Measurements from ENCODE around the gene SLC9C2. TPM values are rescaled to one million over a fixed set of nuclear protein-coding genes. Genes with fewer than 3 reads are reported as not detected.
"Not testable (repeated sequence)": the region's sequence is repeated elsewhere in the genome, so short reads cannot be mapped to it uniquely, and the experiment has no call there.

The SLC9C2 gene
- total RNA-seq, 2 donors from 2014 or later = not detected

- Mint-ChIP-seq H3K9me3 (no peaks in the 10 kb centered on the region), H3K4me1 (ENCODE audit: low read depth in 2 of 2) (no peaks in the 10 kb centered on the region), H3K27me3 (peaks cover 24% of the 10 kb centered on the region in 2 donors), H3K36me3 (no peaks in the 10 kb centered on the region), H3K4me3 (no peak overlapping the region), H3K27ac (no peak overlapping the region)
- DNase-seq (ENCODE audit: low spot score) (no peak), ATAC-seq (no peak)
Observed at GRCh38 chr1:173608503-173609216, 5.8 kb upstream of the SLC9C2 start.

GRCh38 chr1:173601588-173601987, 1.3 kb downstream of the SLC9C2 start:
- Mint-ChIP-seq H3K36me3 (no peaks in the 10 kb centered on the region), H3K4me3 (no peak overlapping the region), H3K27me3 (peaks cover 12 to 14% of the 10 kb centered on the region in 2 donors), H3K27ac (no peak overlapping the region), H3K4me1 (ENCODE audit: low read depth in 2 of 2) (peaks cover 8% of the 10 kb centered on the region in 2 donors), H3K9me3 (no peaks in the 10 kb centered on the region)
- DNase-seq (ENCODE audit: low spot score) = no peak
- ATAC-seq = no peak

GRCh38 chr1:173596097-173596825, 6.6 kb downstream of the SLC9C2 start:
- H3K9me3 Mint-ChIP-seq = no peaks in the 10 kb centered on the region
- H3K27ac Mint-ChIP-seq = no peak overlapping the region
- peaks cover 4% of the 10 kb centered on the region for H3K36me3 Mint-ChIP-seq
- H3K4me3 Mint-ChIP-seq = no peak overlapping the region
- H3K4me1 Mint-ChIP-seq (ENCODE audit: low read depth in 2 of 2) = peaks cover 3 to 4% of the 10 kb centered on the region in 2 donors
- H3K27me3 Mint-ChIP-seq = peaks cover 18 to 21% of the 10 kb centered on the region in 2 donors
- ATAC-seq = no peak
- DNase-seq (ENCODE audit: low spot score) = no peak

- DNase-seq (ENCODE audit: low spot score); H3K4me1 Mint-ChIP-seq (ENCODE audit: low read depth in 2 of 2); H3K4me3 Mint-ChIP-seq; H3K36me3 Mint-ChIP-seq; H3K27ac Mint-ChIP-seq; ATAC-seq; H3K9me3 Mint-ChIP-seq: not testable (repeated sequence)
- peaks cover 19 to 21% of the 10 kb centered on the region in 2 donors for H3K27me3 Mint-ChIP-seq
Observed at GRCh38 chr1:173591138-173591537, 11.7 kb downstream of the SLC9C2 start.

- Mint-ChIP-seq H3K27ac (no peak overlapping the region), H3K36me3 (peaks cover 4% of the 10 kb centered on the region), H3K9me3 (no peaks in the 10 kb centered on the region), H3K4me3 (no peak overlapping the region), H3K27me3 (peaks cover 19 to 21% of the 10 kb centered on the region in 2 donors), H3K4me1 (ENCODE audit: low read depth in 2 of 2) (no peaks in the 10 kb centered on the region)
- no peak for ATAC-seq
- no peak for DNase-seq (ENCODE audit: low spot score)
Observed at GRCh38 chr1:173590557-173590956, 12.3 kb downstream of the SLC9C2 start.

GRCh38 chr1:173581383-173582079, 21.3 kb downstream of the SLC9C2 start:
- Mint-ChIP-seq H3K36me3 (no peaks in the 10 kb centered on the region), H3K9me3 (no peaks in the 10 kb centered on the region), H3K27ac (peak overlapping the region in 1 of 2 donors; percentile 55), H3K4me3 (peak overlapping the region; percentile 53), H3K27me3 (peaks cover 12% of the 10 kb centered on the region in 2 donors), H3K4me1 (ENCODE audit: low read depth in 2 of 2) (peaks cover 0 to 6% of the 10 kb centered on the region in 2 donors)
- ATAC-seq (peak in 1 of 2 donors; percentile 87), DNase-seq (ENCODE audit: low spot score) (no peak)

GRCh38 chr1:173580658-173581057, 22.2 kb downstream of the SLC9C2 start:
- peak overlapping the region; percentile 19 for H3K4me3 Mint-ChIP-seq
- no peak overlapping the region for H3K27ac Mint-ChIP-seq
- no peaks in the 10 kb centered on the region for H3K9me3 Mint-ChIP-seq
- peaks cover 0 to 6% of the 10 kb centered on the region in 2 donors for H3K4me1 Mint-ChIP-seq (ENCODE audit: low read depth in 2 of 2)
- no peaks in the 10 kb centered on the region for H3K36me3 Mint-ChIP-seq
- no peak for DNase-seq (ENCODE audit: low spot score)
- peaks cover 12 to 13% of the 10 kb centered on the region in 2 donors for H3K27me3 Mint-ChIP-seq
- ATAC-seq = no peak

- peaks cover 12 to 13% of the 10 kb centered on the region in 2 donors for H3K27me3 Mint-ChIP-seq
- no peak overlapping the region for H3K27ac Mint-ChIP-seq
- no peaks in the 10 kb centered on the region for H3K9me3 Mint-ChIP-seq
- ATAC-seq (no peak), DNase-seq (ENCODE audit: low spot score) (no peak)
- H3K4me1 Mint-ChIP-seq (ENCODE audit: low read depth in 2 of 2) = peaks cover 0 to 6% of the 10 kb centered on the region in 2 donors
- H3K4me3 Mint-ChIP-seq = no peak overlapping the region
- no peaks in the 10 kb centered on the region for H3K36me3 Mint-ChIP-seq
Observed at GRCh38 chr1:173580071-173580470, 22.8 kb downstream of the SLC9C2 start.

- no peak overlapping the region for H3K4me3 Mint-ChIP-seq
- no peak overlapping the region for H3K27ac Mint-ChIP-seq
- DNase-seq (ENCODE audit: low spot score) (no peak), ATAC-seq (no peak)
- peaks cover 4 to 12% of the 10 kb centered on the region in 2 donors for H3K27me3 Mint-ChIP-seq
- no peaks in the 10 kb centered on the region for H3K36me3 Mint-ChIP-seq
- H3K4me1 Mint-ChIP-seq (ENCODE audit: low read depth in 2 of 2) = no peaks in the 10 kb centered on the region
- no peaks in the 10 kb centered on the region for H3K9me3 Mint-ChIP-seq
Observed at GRCh38 chr1:173573596-173573995, 29.3 kb downstream of the SLC9C2 start.

- Mint-ChIP-seq H3K27me3 (peaks cover 10 to 20% of the 10 kb centered on the region in 2 donors), H3K9me3 (peaks cover 3% of the 10 kb centered on the region), H3K27ac (no peak overlapping the region), H3K4me1 (ENCODE audit: low read depth in 2 of 2) (no peaks in the 10 kb centered on the region), H3K4me3 (no peak overlapping the region), H3K36me3 (peaks cover 4% of the 10 kb centered on the region)
- no peak for ATAC-seq
- DNase-seq (ENCODE audit: low spot score) = no peak
Observed at GRCh38 chr1:173572201-173572873, 30.5 kb downstream of the SLC9C2 start.

GRCh38 chr1:173570370-173571007, 32.4 kb downstream of the SLC9C2 start:
- peaks cover 11% of the 10 kb centered on the region for H3K36me3 Mint-ChIP-seq
- no peak overlapping the region for H3K27ac Mint-ChIP-seq
- no peak overlapping the region for H3K4me3 Mint-ChIP-seq
- ATAC-seq (no peak), DNase-seq (ENCODE audit: low spot score) (no peak)
- H3K27me3 Mint-ChIP-seq = peaks cover 20 to 25% of the 10 kb centered on the region in 2 donors
- no peaks in the 10 kb centered on the region for H3K4me1 Mint-ChIP-seq (ENCODE audit: low read depth in 2 of 2)
- H3K9me3 Mint-ChIP-seq = peaks cover 8% of the 10 kb centered on the region

GRCh38 chr1:173568483-173568882, 34.4 kb downstream of the SLC9C2 start:
- no peak overlapping the region for H3K4me3 Mint-ChIP-seq
- H3K9me3 Mint-ChIP-seq = peaks cover 15% of the 10 kb centered on the region
- H3K36me3 Mint-ChIP-seq = peaks cover 16% of the 10 kb centered on the region
- H3K27me3 Mint-ChIP-seq = peaks cover 33 to 35% of the 10 kb centered on the region in 2 donors
- H3K4me1 Mint-ChIP-seq (ENCODE audit: low read depth in 2 of 2) = no peaks in the 10 kb centered on the region
- no peak for ATAC-seq
- DNase-seq (ENCODE audit: low spot score) = no peak
- no peak overlapping the region for H3K27ac Mint-ChIP-seq

GRCh38 chr1:173563846-173564245, 39.0 kb downstream of the SLC9C2 start:
- not testable (repeated sequence) for H3K4me1 Mint-ChIP-seq (ENCODE audit: low read depth in 2 of 2); ATAC-seq; DNase-seq (ENCODE audit: low spot score); H3K4me3 Mint-ChIP-seq; H3K27ac Mint-ChIP-seq
- Mint-ChIP-seq H3K9me3 (peaks cover 15% of the 10 kb centered on the region), H3K27me3 (peaks cover 29 to 33% of the 10 kb centered on the region in 2 donors), H3K36me3 (peaks cover 16% of the 10 kb centered on the region)

Data from natural killer cell treated with Interleukin-12 subunit alpha and Interleukin-12 subunit beta and Interleukin-15 and Interleukin-18, amount 100 ng/mL, for 72 hours (primary cell).